Kidney epithelial cell (primary cell): ENCODE measurements around the gene OTUD5. TPM values are rescaled to one million over a fixed set of nuclear protein-coding genes. Genes with fewer than 3 reads are reported as not detected.

Experiments used
- DNase-seq: peaks from one replicate; pipeline ENCODE4 v3.0.0-alpha.2; 2010; ENCODE audit warnings: low read depth
- H3K27me3 ChIP-seq: 2 replicates; pipeline ENCODE4 v1.6.0; 2011; ENCODE audit warnings: low read length; ENCODE audit not compliant: control insufficient read depth, insufficient read depth
- H3K36me3 ChIP-seq: 2 replicates; pipeline ENCODE4 v1.5.1; 2011; ENCODE audit warnings: low read length; ENCODE audit not compliant: control insufficient read depth, insufficient read depth
- H3K4me3 ChIP-seq: 2 replicates; pipeline ENCODE4 v1.5.1; 2011; ENCODE audit warnings: low read depth, mild to moderate bottlenecking, control low read depth, low read length
- total RNA-seq: library from RNA; depleted of rRNA; stranded (reverse); fragments of >200 nt; gene quantifications from 2 replicates; pipeline ENCODE4 v1.2.3, GENCODE V29; 2015
- TF ChIP-seq, protein P1 (sequence below): IDR thresholded peaks from 2 replicates; pipeline ENCODE4 v1.5.1; 2011; ENCODE audit warnings: mild to moderate bottlenecking, moderate library complexity, low read length, control low read depth, inconsistent platforms; ENCODE audit not compliant: insufficient read depth, poor library complexity, severe bottlenecking

Gene OTUD5
- total RNA-seq, 1 donor from 2014 or later = 51.7 TPM

DNA sequence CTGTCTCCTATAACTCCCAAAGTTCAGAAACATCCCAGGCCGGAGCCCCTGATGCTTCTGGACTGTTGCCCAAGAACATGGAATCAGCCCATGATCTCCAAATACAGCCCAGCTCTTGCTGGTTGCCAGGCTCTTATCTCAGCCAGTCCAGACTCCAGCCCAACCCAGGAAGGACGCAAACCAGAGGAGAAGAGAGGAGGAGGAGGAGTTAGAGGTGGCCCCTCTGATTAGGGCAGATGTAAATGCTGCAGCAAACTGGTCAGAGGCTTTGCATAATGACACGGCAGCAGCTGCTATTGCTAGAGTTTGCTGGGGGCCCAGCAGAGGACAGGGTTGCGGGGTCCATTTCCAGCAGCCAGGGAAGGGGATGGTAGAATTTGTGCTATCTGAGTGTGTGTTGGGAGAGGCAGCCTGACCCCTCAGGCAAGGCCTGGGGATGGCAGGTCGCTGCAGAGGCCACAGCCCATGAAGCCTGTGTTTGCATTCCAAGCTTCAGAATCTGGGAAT is 4.2 kb upstream of the OTUD5 start:
- Histone ChIP-seq H3K36me3 (no peaks in the 10 kb centered on the region), H3K27me3 (no peaks in the 10 kb centered on the region), H3K4me3 (no peak overlapping the region)
- no peak for DNase-seq
- TF ChIP-seq, protein P1, sequence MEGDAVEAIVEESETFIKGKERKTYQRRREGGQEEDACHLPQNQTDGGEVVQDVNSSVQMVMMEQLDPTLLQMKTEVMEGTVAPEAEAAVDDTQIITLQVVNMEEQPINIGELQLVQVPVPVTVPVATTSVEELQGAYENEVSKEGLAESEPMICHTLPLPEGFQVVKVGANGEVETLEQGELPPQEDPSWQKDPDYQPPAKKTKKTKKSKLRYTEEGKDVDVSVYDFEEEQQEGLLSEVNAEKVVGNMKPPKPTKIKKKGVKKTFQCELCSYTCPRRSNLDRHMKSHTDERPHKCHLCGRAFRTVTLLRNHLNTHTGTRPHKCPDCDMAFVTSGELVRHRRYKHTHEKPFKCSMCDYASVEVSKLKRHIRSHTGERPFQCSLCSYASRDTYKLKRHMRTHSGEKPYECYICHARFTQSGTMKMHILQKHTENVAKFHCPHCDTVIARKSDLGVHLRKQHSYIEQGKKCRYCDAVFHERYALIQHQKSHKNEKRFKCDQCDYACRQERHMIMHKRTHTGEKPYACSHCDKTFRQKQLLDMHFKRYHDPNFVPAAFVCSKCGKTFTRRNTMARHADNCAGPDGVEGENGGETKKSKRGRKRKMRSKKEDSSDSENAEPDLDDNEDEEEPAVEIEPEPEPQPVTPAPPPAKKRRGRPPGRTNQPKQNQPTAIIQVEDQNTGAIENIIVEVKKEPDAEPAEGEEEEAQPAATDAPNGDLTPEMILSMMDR = no peak

DNA sequence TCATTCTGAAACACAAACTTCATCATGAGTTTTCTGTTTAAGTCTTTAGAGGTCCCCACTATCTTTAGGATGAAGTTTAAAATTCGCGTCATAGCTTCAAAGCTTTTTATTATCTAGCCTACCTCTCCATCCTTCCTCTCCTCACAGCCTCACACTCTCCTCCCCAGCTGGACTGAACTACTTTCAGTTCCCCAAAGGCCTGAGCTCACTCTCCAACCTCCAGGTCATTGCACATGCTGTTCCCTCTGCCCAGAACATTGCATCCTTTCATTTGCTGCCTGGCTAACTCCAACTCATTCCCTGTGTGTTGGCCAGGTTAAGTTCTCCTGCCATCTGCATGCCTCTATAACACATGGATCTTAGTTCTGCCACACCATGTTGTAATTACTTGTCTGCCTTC is 2.9 kb upstream of the OTUD5 start:
- TF ChIP-seq, protein P1 = no peak
- no peak overlapping the region for H3K4me3 ChIP-seq
- no peaks in the 10 kb centered on the region for H3K27me3 ChIP-seq
- H3K36me3 ChIP-seq = no peaks in the 10 kb centered on the region
- DNase-seq = no peak

DNA sequence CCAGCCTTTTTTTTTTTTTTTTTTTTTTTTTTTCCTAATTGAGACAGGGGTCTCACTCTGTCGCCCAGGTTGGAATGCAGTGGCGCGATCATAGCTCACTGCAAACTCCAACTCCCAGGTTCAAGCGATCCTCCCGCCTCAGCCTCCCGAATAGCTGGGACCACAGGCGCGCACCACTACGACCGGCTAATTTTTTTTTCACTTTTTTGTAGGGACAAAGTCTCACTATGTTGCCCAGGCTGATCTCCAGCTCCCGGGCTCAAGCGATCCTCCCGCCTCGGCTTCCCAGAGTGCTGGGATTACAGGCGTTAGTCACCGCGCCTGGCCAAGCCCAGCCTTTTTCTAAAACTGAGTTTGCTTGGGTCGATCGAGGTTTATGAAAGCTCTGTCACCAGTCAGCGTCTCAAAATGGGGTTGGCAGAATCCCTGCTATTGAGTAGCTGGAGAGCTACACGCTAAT is 1.3 kb upstream of the OTUD5 start:
- Histone ChIP-seq H3K36me3 (no peaks in the 10 kb centered on the region), H3K27me3 (no peaks in the 10 kb centered on the region), H3K4me3 (peak overlapping the region; percentile 48)
- no peak for DNase-seq
- TF ChIP-seq, protein P1 = no peak

DNA sequence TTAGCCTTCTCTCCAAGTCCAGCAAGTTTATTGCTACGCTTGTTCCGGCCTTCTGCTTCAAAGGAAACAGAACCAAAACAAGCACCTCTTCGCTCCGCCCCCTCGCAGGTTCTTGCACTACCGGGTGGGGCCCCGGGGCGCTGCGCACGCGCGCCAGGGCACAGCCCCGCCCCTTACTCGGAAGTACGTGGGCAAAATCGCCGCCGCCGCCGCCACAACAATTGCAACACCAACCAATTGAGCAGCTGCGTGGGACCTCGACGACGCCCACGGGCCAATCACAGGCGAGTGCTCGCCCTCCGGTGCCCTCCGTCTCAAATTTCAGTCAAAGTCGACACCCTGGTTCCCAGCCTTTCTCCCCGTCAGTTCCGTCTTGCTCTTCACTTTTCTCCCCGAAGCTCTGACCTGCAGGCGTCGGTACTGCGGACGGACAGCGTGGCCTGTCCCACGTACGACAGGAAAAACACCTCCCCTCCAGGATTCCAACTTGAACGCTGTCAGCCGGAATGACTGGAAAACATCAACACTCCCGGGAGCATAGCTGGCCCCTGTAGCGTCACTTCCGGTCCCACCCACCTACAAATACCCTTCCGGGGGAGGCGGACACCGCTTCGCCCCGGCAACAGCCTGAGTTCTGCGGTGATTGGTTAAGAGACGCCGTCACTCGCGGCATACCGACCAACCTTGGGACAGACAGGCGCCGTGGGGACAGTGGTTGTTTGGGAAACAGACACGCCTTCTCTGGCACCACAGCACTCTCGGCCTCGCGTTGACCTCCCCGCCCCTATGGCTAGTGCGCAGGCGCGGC is 624 bp upstream of the OTUD5 start:
- peak; percentile 88 for DNase-seq
- no peaks in the 10 kb centered on the region for H3K36me3 ChIP-seq
- TF ChIP-seq, protein P1 = no peak
- H3K4me3 ChIP-seq = peak overlapping the region; percentile 48
- H3K27me3 ChIP-seq = no peaks in the 10 kb centered on the region

DNA sequence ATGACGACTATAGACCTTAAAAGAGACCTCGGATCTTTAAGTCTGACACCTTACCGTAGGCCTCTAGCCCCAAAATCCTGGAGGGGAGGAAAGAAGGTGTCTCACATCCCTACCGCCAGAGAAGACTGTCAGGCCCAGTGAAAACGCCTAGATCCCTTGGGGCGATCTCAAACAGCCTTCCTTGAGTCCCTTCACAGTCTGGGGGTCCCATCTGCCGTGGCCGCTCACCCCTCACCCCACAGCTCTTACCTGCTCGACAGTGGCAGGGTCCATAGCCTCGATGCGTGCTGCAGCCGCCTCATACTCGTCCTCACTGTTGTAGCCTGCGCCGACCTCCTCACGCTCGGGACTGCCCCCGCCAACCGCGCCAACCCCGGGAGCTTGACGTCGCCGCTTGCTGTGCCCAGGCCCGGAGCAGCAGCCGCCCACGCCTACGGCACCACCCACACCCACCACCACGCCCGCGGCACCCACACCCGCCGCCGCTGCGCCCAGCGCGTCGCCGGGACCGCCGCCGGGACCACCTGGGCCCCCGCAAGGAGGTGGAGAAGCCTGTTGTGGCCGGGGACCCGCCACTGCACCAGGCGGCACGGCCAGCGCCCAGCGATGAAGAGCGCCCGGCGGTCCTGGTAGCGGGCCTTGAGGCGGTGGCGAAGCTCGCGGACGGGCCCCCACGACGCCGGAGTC is 536 bp downstream of the OTUD5 start:
- no peaks in the 10 kb centered on the region for H3K27me3 ChIP-seq
- no peaks in the 10 kb centered on the region for H3K36me3 ChIP-seq
- DNase-seq = no peak
- peak overlapping the region; percentile 45 for H3K4me3 ChIP-seq
- TF ChIP-seq, protein P1 = no peak
